Sigmoid colon (tissue), 4 donors: Measurements from ENCODE around the gene SMIM30.
"Not testable (repeated sequence)": the region's sequence is repeated elsewhere in the genome, so short reads cannot be mapped to it uniquely, and the experiment has no call there.

Experiments used
- CTCF ChIP-seq, 4 experiments: fragments of 450-650 bp in 3 of 4; fragments of 200-600 bp in 1 of 4; IDR thresholded peaks; one replicate each; pipeline ENCODE4 v1.5.1; 2016 to 2019; ENCODE audit warnings: antibody characterized with exemption in 4 of 4, mild to moderate bottlenecking in 3 of 4, moderate library complexity in 2 of 4
- EP300 ChIP-seq, 4 donors: sonication (generic); formaldehyde crosslinking; IDR thresholded peaks; one replicate each; pipeline ENCODE4 v1.6.1; 2017; ENCODE audit warnings: antibody characterized with exemption in 4 of 4
- POLR2A ChIP-seq, 2 donors: fragments of 450-650 bp; IDR thresholded peaks; one replicate each; pipeline ENCODE4 v1.6.1; 2016; ENCODE audit warnings: antibody characterized with exemption in 2 of 2, mild to moderate bottlenecking in 2 of 2, moderate library complexity in 2 of 2
- POLR2AphosphoS5 ChIP-seq, 4 donors: sonication (generic); formaldehyde crosslinking; IDR thresholded peaks; one replicate each; pipeline ENCODE4 v1.6.1; 2017; ENCODE audit warnings: antibody characterized with exemption in 4 of 4

- not testable (repeated sequence) for TF ChIP-seq CTCF, POLR2AphosphoS5, EP300, POLR2A (IDR thresholded peaks at IDR 0.05)
These were observed 47.8 kb upstream of the SMIM30 start for GRCh38 chr7:113166176-113166575.
